Muscle layer of colon (tissue), 2 donors: ENCODE data around the gene MYO18A.

Experiments used
- H3K27ac ChIP-seq: one replicate; pipeline ENCODE4 v1.7.0; 2013; ENCODE audit warnings: low read depth, mild to moderate bottlenecking, low read length, moderate library complexity
- H3K27me3 ChIP-seq, 2 donors: one replicate each; pipeline ENCODE4 v1.7.0; 2013; ENCODE audit warnings: low read length in 2 of 2, mild to moderate bottlenecking in 2 of 2; ENCODE audit not compliant: insufficient read depth in 2 of 2, control insufficient read depth in 1 of 2
- H3K36me3 ChIP-seq: one replicate; pipeline ENCODE4 v1.7.0; 2013; ENCODE audit warnings: mild to moderate bottlenecking, low read length; ENCODE audit not compliant: insufficient read depth
- H3K4me1 ChIP-seq: one replicate; pipeline ENCODE4 v1.7.0; 2013; ENCODE audit warnings: mild to moderate bottlenecking, low read length; ENCODE audit not compliant: insufficient read depth
- H3K4me3 ChIP-seq, 2 donors: one replicate each; pipeline ENCODE4 v1.7.0; 2013; ENCODE audit warnings: low read length in 2 of 2, low read depth in 1 of 2, mild to moderate bottlenecking in 1 of 2, moderate library complexity in 1 of 2
- H3K9ac ChIP-seq: one replicate; pipeline ENCODE4 v1.7.0; 2013; ENCODE audit warnings: low read length
- H3K9me3 ChIP-seq: one replicate; pipeline ENCODE4 v1.7.0; 2013; ENCODE audit warnings: mild to moderate bottlenecking, low read length
- donor health status: abdominal sarcoma.
- donor health status: Adenocarcinoma of cecum.

Gene MYO18A

DNA sequence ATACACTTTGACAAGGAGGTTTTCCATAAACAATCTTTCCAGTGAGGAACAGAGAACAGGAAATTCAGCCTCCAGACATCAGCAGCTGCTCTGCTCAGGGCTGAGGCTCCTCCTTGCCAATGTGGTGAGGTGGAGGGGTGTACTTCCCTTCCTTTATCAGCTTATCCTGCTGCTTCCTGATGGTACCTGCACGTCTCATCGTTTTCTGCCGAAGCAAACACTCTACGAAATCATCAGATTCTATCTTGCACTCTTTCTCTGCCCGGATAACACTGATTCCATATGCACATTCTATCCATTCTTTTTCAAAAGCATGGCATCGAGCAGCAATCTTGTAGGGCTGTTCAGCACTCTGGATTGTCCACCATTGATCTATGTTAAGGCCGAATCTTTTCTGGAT is 159.0 kb downstream of the MYO18A start:
- H3K27me3 ChIP-seq = no peaks in the 10 kb centered on the region
- H3K4me3 ChIP-seq = no peak overlapping the region
- H3K36me3 ChIP-seq = no peaks in the 10 kb centered on the region

More for the DNA sequence above, 159.0 kb downstream of the MYO18A start:
- Histone ChIP-seq H3K27ac (no peak overlapping the region), H3K9me3 (no peaks in the 10 kb centered on the region), H3K9ac (no peak overlapping the region), H3K4me1 (peaks cover 4% of the 10 kb centered on the region)
